ENCODE measurements around the gene HYDIN. TPM values are rescaled to one million over a fixed set of nuclear protein-coding genes. Genes with fewer than 3 reads are reported as not detected.
A peak's percentile ranks its signal among the peaks of the same experiment; 100 is the strongest.
"Not testable (repeated sequence)": the region's sequence is repeated elsewhere in the genome, so short reads cannot be mapped to it uniquely, and the experiment has no call there.

HYDIN gene
- total RNA-seq, 2 donors from 2014 or later = 0.40 TPM; not detected in 1

DNA sequence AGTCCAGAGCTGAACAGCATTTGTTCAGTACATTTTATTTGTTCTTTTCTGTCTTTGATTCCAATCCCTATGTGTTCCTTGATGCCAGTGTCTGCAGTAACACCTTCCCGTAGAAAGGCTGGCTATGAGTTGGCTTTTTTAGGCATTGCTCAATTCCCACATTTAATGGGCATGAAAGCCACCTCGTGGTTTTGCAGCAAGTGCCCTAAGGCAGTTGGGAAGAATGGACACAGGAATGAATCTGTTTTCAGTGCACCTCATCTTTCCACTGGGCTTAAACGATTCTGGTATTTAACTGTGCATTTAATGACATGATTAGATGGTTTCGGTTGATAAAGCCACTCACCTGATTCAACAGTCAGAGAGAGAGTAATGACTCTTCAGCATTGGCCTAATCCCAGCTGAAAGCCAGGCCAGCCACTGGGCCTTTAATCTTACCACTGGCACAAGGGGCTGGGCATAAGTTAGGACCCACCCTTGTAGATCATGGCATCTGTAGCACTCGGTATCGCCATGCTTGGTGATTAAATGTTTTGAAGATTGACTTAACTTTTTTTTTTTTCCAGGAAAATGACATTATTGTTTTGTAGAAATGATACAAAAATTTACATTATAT lies 211.3 kb downstream of the HYDIN start:
- not testable (repeated sequence) for H3K9me3 Mint-ChIP-seq; H3K27me3 Mint-ChIP-seq; H3K4me3 Mint-ChIP-seq; H3K27ac Mint-ChIP-seq; H3K4me1 Mint-ChIP-seq; ATAC-seq (replicated peaks); H3K36me3 Mint-ChIP-seq (ENCODE audit: low read depth)

DNA sequence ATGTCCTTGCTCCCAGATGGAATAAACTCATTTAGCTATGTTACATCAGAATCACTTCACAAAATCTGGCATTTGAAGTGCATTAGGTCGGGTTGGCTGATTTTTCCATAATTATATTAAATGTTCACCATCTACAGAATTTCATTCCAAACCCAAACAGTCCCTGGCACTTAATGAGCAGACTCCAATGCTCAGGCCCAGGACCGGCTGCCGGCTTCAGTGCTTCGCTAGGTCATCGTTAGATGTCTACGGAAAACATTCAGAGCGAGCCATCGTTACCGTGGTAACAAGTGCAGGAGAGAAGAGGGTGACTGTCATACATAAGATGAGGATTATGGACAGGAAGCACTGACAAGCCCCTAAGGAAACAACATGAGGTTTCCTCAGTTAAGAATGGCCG lies 215.1 kb downstream of the HYDIN start:
- not testable (repeated sequence) for H3K4me1 Mint-ChIP-seq; H3K36me3 Mint-ChIP-seq (ENCODE audit: low read depth); H3K27ac Mint-ChIP-seq; H3K9me3 Mint-ChIP-seq; H3K27me3 Mint-ChIP-seq; H3K4me3 Mint-ChIP-seq; ATAC-seq (replicated peaks)

DNA sequence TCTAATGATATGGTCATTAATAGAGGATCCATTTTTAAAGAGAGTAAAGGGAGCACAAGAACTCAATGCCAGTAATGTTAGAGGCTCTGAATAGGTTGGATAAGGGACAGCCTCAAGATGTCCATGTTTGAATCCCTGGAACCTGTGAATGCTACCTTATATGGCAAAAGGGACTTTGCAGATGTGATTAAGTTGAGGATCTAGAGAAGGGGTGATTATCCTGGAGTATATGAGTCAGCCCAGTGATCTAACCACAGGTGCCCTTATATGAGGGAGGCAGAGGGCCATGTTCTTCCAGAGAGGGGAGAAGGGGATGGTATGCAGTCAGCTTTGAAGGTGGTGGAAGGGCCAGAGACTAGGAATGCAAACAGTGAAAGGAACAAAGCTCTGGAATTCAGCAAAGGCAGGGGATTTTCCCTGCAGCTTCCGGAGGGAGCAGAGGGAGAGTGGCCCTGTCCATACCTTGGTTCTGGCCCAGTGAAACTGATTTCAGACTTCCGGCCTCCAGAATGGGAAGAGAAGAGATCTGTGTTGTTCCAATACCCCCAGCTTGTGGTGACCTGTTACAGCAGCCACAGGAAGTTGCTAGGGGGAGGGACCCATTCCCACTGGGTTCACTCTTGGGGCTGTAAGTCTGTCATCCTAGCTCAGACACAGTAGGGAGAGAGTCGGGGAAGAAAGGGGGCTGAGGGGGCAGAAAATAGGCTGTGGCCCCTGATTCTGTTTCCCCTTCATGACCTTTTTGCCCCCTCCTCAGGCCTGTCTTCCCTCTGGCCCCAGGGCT lies 220.9 kb downstream of the HYDIN start:
- H3K27ac Mint-ChIP-seq; ATAC-seq (replicated peaks); H3K36me3 Mint-ChIP-seq (ENCODE audit: low read depth); H3K4me3 Mint-ChIP-seq; H3K27me3 Mint-ChIP-seq; H3K9me3 Mint-ChIP-seq; H3K4me1 Mint-ChIP-seq: not testable (repeated sequence)

DNA sequence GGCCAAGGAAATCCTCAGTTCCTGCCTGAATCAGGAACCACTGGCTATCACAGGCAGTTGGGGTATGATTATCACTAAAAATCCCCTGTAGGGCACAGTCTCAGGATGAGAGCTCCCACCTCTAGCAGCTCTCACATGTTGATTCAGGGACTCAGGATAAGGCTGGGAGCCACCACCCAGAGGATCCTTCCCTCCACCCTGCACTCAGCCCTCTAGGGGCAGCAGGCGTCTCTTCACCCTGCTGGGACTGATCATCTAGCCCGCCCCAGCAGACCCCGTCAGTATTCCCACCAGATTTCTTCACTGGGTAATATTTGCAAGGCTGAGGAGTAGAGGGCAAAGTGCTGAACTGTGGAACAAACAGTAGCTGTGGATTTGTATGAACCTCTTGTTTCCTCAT lies 224.0 kb downstream of the HYDIN start:
- not testable (repeated sequence) for H3K27ac Mint-ChIP-seq; H3K9me3 Mint-ChIP-seq; H3K36me3 Mint-ChIP-seq (ENCODE audit: low read depth); H3K4me1 Mint-ChIP-seq; ATAC-seq (replicated peaks); H3K27me3 Mint-ChIP-seq; H3K4me3 Mint-ChIP-seq

DNA sequence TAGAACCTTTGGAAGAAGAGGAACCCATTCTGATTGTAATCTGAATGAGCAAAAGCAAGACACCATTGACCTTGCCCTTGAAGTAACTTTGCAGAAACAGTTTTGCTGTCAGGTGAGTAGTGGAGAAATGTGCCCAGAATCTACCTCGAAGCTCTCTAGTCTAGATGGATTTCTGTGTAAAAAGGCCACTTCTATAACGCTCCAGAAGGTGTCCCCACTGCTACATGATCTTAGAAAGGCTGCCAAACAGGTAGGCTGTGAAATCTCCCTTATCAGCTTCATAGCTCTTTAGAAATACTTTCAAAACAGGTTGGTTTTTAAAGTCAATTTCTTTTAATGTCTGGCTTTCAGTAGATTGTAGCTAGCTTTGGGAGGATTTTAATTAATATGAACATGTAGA lies 230.8 kb downstream of the HYDIN start:
- not testable (repeated sequence) for H3K27ac Mint-ChIP-seq; H3K9me3 Mint-ChIP-seq; H3K4me1 Mint-ChIP-seq; H3K27me3 Mint-ChIP-seq; H3K36me3 Mint-ChIP-seq (ENCODE audit: low read depth); H3K4me3 Mint-ChIP-seq; ATAC-seq (replicated peaks)

DNA sequence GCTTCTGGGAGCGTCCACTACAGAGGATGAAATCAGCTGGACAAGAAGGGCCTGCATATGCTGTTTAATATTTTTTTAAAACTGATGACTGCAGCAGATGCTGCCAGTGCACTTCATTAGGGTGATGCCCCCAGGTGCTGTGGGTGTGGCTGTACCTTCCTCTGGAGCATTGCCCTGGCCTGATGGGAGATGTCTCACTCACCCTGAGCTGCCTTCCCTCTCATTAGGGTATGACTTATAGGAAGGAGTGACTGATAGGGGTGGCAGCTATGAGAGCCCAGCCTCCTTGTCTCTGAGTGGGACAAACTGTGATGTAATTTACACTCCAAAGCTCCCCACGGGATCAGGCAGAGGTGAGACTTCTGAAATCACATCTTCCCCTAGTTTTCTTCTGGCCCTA lies 234.7 kb downstream of the HYDIN start:
- not testable (repeated sequence) for ATAC-seq (replicated peaks); H3K36me3 Mint-ChIP-seq (ENCODE audit: low read depth); H3K4me1 Mint-ChIP-seq; H3K27ac Mint-ChIP-seq; H3K9me3 Mint-ChIP-seq; H3K27me3 Mint-ChIP-seq; H3K4me3 Mint-ChIP-seq

DNA sequence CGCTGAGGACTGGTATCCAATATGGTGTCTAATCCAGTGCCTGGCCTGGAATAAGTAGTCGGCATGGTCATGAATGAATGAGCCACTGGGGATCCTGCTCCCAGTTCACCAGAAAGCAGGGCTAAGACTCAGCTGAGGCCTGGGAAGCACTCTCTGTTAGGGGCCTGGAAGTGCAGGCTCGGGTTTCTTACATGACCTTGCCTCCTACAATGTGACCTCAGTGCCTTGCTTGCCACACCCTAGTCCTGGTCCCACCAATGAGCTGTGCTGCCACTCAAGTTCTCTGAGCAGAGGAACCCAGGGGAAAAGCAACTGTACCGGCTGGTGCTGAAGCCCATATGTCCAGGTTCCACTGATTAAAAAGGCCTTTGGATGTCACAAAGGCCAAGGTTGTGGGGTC lies 238.0 kb downstream of the HYDIN start:
- ATAC-seq (replicated peaks); H3K27me3 Mint-ChIP-seq; H3K36me3 Mint-ChIP-seq (ENCODE audit: low read depth); H3K4me1 Mint-ChIP-seq; H3K4me3 Mint-ChIP-seq; H3K9me3 Mint-ChIP-seq; H3K27ac Mint-ChIP-seq: not testable (repeated sequence)

DNA sequence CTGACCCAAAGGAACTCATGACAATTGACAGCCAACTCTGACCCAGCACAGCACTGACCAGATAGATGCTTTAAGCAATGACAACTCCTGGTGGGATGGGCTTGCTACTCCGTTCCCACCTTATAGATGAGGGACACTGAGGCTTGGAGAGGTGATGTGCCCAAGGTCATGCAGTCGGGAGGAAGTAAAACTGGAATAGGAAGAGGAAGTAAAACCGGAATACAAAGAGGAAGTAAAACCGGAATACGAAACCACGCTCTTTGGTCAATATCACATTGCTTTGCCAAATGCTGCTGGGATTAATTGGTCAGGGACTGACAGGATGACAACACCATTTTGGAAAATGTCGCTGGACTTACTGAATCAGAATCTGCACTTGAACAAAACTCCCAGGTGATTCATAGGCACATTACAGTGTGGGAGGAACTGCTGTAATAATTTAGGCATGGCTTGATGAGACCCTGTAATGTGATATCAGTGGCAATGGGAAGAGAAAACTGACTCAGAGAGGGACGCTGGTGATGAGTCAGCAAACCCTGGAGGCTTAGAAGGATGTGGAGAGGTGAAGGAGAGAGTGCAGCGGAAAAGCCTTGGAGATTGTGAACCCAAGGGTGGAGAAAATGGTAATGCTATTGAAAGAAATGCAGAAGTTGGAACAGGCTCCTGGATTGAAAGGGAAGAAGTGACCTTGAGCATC lies 243.4 kb downstream of the HYDIN start:
- not testable (repeated sequence) for H3K27me3 Mint-ChIP-seq; H3K36me3 Mint-ChIP-seq (ENCODE audit: low read depth); H3K4me3 Mint-ChIP-seq; H3K9me3 Mint-ChIP-seq; ATAC-seq (replicated peaks); H3K27ac Mint-ChIP-seq; H3K4me1 Mint-ChIP-seq

DNA sequence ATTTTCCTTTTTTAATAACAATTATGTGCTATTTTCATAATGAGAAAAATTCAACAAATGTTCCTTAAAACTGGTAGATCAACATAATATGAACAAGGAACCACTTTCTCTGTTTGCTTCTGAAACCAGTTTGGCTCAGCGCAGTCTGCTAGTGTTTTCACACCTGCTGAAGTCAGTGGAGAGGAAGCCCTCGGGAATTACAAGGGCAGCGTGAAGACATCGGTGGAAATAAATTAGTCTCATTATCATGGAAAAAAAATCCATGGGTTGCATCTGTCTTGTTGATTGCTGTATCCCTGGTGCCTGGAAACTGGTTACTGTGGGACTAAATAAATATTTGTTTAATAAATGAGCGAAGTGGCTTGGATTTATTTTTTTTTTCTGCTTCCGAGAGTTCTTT lies 245.8 kb downstream of the HYDIN start:
- H3K36me3 Mint-ChIP-seq (ENCODE audit: low read depth); H3K4me1 Mint-ChIP-seq: not testable (repeated sequence)

DNA sequence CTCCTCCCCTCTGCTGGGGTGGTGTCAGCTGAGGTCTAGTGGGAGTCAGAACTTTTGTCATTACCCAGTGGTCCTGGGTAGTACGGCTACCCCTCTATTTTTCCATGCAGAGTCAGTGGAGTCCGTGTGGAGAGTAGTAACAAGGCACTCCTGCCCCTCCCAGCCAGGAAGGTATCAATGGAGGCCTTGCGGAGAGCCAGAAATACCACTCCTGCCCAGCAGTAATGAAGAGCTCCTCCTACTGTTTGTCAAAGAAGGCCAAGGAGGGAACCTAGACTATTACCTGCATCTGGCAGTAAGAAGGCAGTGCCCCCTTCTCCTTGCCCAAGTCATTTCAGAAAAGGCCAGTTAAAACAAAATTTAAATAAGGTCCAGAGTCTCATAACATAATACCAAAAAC lies 262.2 kb downstream of the HYDIN start:
- not testable (repeated sequence) for H3K27ac Mint-ChIP-seq; H3K4me1 Mint-ChIP-seq; H3K9me3 Mint-ChIP-seq; H3K27me3 Mint-ChIP-seq; H3K4me3 Mint-ChIP-seq; ATAC-seq (replicated peaks); H3K36me3 Mint-ChIP-seq (ENCODE audit: low read depth)

More for the DNA sequence above, 245.8 kb downstream of the HYDIN start:
- H3K9me3 Mint-ChIP-seq; H3K27me3 Mint-ChIP-seq; H3K27ac Mint-ChIP-seq; H3K4me3 Mint-ChIP-seq; ATAC-seq (replicated peaks): not testable (repeated sequence)

DNA sequence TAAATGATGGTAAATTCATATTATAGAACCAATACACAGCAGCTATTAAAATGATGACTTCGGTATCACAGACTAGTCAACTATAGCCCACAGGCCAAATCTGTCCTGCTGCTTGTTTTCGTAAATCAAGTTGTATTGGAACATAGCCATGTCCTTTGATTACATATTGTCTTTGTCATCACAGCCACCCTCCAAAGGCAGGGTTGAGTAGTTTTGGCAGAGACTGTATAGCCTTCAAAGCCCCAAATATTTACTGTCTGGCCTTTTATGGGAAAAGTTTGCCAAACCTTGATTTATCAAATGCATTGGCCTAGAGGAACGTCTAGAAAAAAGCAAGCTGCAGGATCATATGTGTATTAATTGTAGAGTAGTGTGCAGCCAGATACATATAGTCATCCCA lies 270.4 kb downstream of the HYDIN start:
- not testable (repeated sequence) for H3K4me1 Mint-ChIP-seq; H3K4me3 Mint-ChIP-seq; H3K9me3 Mint-ChIP-seq; H3K36me3 Mint-ChIP-seq (ENCODE audit: low read depth); H3K27ac Mint-ChIP-seq; H3K27me3 Mint-ChIP-seq; ATAC-seq (replicated peaks)

DNA sequence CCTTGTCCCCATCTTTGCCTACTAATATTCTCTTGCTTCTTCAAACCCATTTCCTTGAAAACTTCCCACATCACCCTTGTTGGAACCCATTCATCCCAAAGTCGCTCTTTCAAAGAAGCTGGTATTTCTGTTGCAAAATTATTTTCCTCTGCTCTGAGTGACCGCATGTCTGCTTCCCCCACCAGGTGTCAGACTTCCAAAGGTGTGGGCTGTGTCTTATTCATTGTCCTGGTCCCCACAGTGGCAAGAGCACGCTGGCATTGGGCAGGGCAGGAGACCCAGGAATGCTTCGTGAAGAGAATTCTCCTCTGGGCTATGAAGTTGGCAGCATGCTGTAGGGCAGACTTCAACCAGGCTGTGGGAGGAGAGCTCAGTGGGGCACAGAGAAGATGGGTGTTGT lies 275.6 kb downstream of the HYDIN start:
- not testable (repeated sequence) for H3K4me1 Mint-ChIP-seq; H3K9me3 Mint-ChIP-seq; H3K36me3 Mint-ChIP-seq (ENCODE audit: low read depth); H3K27ac Mint-ChIP-seq; ATAC-seq (replicated peaks); H3K4me3 Mint-ChIP-seq; H3K27me3 Mint-ChIP-seq

DNA sequence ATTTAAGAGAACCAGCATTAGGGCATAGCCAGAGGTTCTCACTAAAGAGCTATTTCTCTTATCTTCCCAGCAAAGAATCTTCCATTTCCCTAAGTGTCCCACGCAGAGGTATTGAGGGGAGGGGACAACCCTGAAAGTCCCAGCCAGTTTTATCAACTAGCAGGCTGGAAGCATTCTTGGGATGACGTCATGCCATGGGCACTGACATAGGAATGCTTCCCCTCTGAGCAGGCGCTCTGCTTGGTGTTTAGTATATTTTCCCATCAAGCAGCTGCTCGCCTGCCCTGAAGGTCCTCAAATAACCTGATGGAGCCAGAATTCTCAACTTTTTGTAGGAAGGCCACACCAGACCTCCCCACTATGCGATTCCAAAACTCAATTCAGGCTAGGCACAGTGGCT lies 276.7 kb downstream of the HYDIN start:
- H3K36me3 Mint-ChIP-seq (ENCODE audit: low read depth); H3K27ac Mint-ChIP-seq; ATAC-seq (replicated peaks); H3K4me3 Mint-ChIP-seq; H3K4me1 Mint-ChIP-seq; H3K9me3 Mint-ChIP-seq; H3K27me3 Mint-ChIP-seq: not testable (repeated sequence)

DNA sequence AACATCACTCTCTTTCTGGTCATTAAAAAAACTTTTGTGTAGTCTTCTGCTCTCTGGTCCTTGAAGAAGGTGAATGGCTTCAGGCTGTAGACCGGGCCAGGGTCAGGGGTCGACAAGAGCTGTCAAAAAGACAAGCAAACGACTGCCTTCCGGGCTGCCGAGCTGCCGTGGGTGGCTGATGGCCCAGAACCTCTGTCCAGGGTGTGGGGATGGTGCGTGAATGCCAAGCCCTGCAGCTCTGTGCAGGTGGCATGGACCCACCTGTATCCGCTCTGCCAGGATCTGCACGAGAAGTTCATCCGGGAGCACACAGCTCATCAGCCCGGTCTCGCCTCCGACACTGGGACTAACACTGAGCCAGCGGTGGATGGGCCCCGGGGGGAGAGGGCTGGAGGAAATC lies 287.0 kb downstream of the HYDIN start:
- H3K9me3 Mint-ChIP-seq; H3K4me3 Mint-ChIP-seq; ATAC-seq (replicated peaks); H3K4me1 Mint-ChIP-seq; H3K27me3 Mint-ChIP-seq; H3K36me3 Mint-ChIP-seq (ENCODE audit: low read depth); H3K27ac Mint-ChIP-seq: not testable (repeated sequence)

DNA sequence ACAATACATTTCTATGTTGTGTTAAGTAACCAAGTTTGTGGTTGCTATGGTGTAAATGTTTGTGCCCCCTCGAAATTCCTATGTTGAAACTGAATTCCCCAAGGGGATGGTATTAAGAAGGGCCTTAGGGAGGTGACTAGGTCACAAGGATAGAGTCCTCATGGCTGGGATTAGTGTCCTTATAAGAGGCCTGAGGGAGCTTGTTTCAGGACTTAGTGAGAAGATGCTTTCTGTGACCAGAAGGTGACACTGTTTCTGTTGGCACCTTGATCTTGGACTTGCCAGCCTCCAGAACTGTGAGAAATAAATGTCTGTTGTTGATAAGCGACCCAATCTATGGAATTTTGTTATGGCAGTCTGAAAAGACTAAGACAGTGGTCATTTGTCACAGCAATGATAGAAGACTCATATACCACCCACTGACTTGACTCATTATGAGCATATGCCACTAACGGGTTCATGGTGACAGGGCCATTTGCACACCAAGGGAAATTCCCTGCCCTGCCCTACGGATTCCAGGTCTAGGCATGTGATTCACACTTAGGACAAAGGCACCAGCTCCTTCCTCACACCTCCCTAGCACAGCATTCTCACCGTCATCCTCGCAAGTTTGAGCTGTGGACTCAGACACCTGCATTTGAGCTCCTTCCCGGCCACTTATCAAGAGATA lies 290.7 kb downstream of the HYDIN start:
- H3K9me3 Mint-ChIP-seq; H3K27me3 Mint-ChIP-seq; H3K4me1 Mint-ChIP-seq; H3K4me3 Mint-ChIP-seq; H3K36me3 Mint-ChIP-seq (ENCODE audit: low read depth); H3K27ac Mint-ChIP-seq: not testable (repeated sequence)
- peak; percentile 94 for ATAC-seq (replicated peaks)
